ENCODE results near the gene PTER.
A peak's percentile ranks its signal among the peaks of the same experiment; 100 is the strongest.

The PTER gene

GRCh38 chr10:16408379-16408778, 28.4 kb upstream of the PTER start:
- H3K23ac ChIP-seq (ENCODE audit: low read depth, low read length, poor library complexity) = no peak overlapping the region
- H2BK12ac ChIP-seq (ENCODE audit: low read length) = no peak overlapping the region
- H4K8ac ChIP-seq (ENCODE audit: low read depth, low read length) = no peak overlapping the region
- no peaks in the 10 kb centered on the region for H3K27me3 ChIP-seq (ENCODE audit: control insufficient read depth in 3 of 3, insufficient read depth in 3 of 3, low read depth in 1 of 3, low read length in 3 of 3)
- no peak overlapping the region for H4K91ac ChIP-seq (ENCODE audit: low read depth, low read length, poor library complexity)
- H2AK5ac ChIP-seq (ENCODE audit: low read depth, low read length) = no peak overlapping the region
- no peak for DNase-seq (ENCODE audit: low spot score)
- no peak overlapping the region for H3K27ac ChIP-seq (replicated peaks; ENCODE audit: low read length)
- no peaks in the 10 kb centered on the region for H3K36me3 ChIP-seq (replicated peaks in 1 of 2; ENCODE audit: control insufficient read depth in 2 of 2, insufficient read depth in 2 of 2, low read length in 2 of 2)
- H3K9ac ChIP-seq (ENCODE audit: low read depth, low read length, poor library complexity) = no peak overlapping the region
- H3K4ac ChIP-seq (ENCODE audit: low read length) = no peak overlapping the region
- no peak overlapping the region for H2BK120ac ChIP-seq (ENCODE audit: low read depth, low read length)
- no CpG with 5 or more reads among the region's 3 CpGs for WGBS, 2 donors (ENCODE audit: extremely low coverage in 2 of 2, insufficient read length in 2 of 2, insufficient replicate concordance in 1 of 2)
- no peak overlapping the region for H2BK5ac ChIP-seq (ENCODE audit: low read length)
- H3K4me1 ChIP-seq (ENCODE audit: control insufficient read depth in 2 of 2, insufficient read depth in 1 of 2, low read depth in 1 of 2, low read length in 2 of 2) = no peaks in the 10 kb centered on the region
- no peaks in the 10 kb centered on the region for H3K79me1 ChIP-seq (ENCODE audit: low read depth, low read length)
- no peak overlapping the region for H3K4me2 ChIP-seq (ENCODE audit: insufficient read depth, low read length, poor library complexity, severe bottlenecking)
- no peak overlapping the region for H2BK15ac ChIP-seq (ENCODE audit: low read length)
- H3K14ac ChIP-seq (ENCODE audit: low read length) = no peak overlapping the region
- H3K9me3 ChIP-seq (replicated peaks in 1 of 2; ENCODE audit: control insufficient read depth in 2 of 2, insufficient read depth in 1 of 2, low read depth in 1 of 2, low read length in 2 of 2) = no peaks in the 10 kb centered on the region
- H3K4me3 ChIP-seq (ENCODE audit: low read length in 2 of 2) = no peak overlapping the region
- H3K18ac ChIP-seq (ENCODE audit: low read length) = no peak overlapping the region
- H2AFZ ChIP-seq (ENCODE audit: low read length) = no peak overlapping the region

- Histone ChIP-seq H2BK120ac (ENCODE audit: low read depth, low read length) (no peak overlapping the region), H3K27ac (replicated peaks; ENCODE audit: low read length) (no peak overlapping the region), H3K4me3 (ENCODE audit: low read length in 2 of 2) (no peak overlapping the region), H2AFZ (ENCODE audit: low read length) (no peak overlapping the region), H2BK15ac (ENCODE audit: low read length) (no peak overlapping the region), H3K27me3 (ENCODE audit: control insufficient read depth in 3 of 3, insufficient read depth in 3 of 3, low read depth in 1 of 3, low read length in 3 of 3) (no peaks in the 10 kb centered on the region), H3K4ac (ENCODE audit: low read length) (no peak overlapping the region), H3K9me3 (replicated peaks in 1 of 2; ENCODE audit: control insufficient read depth in 2 of 2, insufficient read depth in 1 of 2, low read depth in 1 of 2, low read length in 2 of 2) (no peaks in the 10 kb centered on the region), H3K9ac (ENCODE audit: low read depth, low read length, poor library complexity) (no peak overlapping the region), H2BK12ac (ENCODE audit: low read length) (no peak overlapping the region), H3K79me1 (ENCODE audit: low read depth, low read length) (no peaks in the 10 kb centered on the region), H4K8ac (ENCODE audit: low read depth, low read length) (no peak overlapping the region), H3K36me3 (replicated peaks in 1 of 2; ENCODE audit: control insufficient read depth in 2 of 2, insufficient read depth in 2 of 2, low read length in 2 of 2) (no peaks in the 10 kb centered on the region), H4K91ac (ENCODE audit: low read depth, low read length, poor library complexity) (no peak overlapping the region), H2AK5ac (ENCODE audit: low read depth, low read length) (no peak overlapping the region), H3K4me2 (ENCODE audit: insufficient read depth, low read length, poor library complexity, severe bottlenecking) (no peak overlapping the region), H3K23ac (ENCODE audit: low read depth, low read length, poor library complexity) (no peak overlapping the region), H3K4me1 (ENCODE audit: control insufficient read depth in 2 of 2, insufficient read depth in 1 of 2, low read depth in 1 of 2, low read length in 2 of 2) (no peaks in the 10 kb centered on the region), H3K18ac (ENCODE audit: low read length) (no peak overlapping the region), H2BK5ac (ENCODE audit: low read length) (no peak overlapping the region), H3K14ac (ENCODE audit: low read length) (no peak overlapping the region)
- no peak for DNase-seq (ENCODE audit: low spot score)
- no CpG with 5 or more reads among the region's 1 CpG for WGBS, 2 donors (ENCODE audit: extremely low coverage in 2 of 2, insufficient read length in 2 of 2, insufficient replicate concordance in 1 of 2)
Observed at GRCh38 chr10:16417341-16417740, 19.5 kb upstream of the PTER start.

- H3K9me3 ChIP-seq (replicated peaks in 1 of 2; ENCODE audit: control insufficient read depth in 2 of 2, insufficient read depth in 1 of 2, low read depth in 1 of 2, low read length in 2 of 2) = no peaks in the 10 kb centered on the region
- H2BK120ac ChIP-seq (ENCODE audit: low read depth, low read length) = no peak overlapping the region
- H3K4me2 ChIP-seq (ENCODE audit: insufficient read depth, low read length, poor library complexity, severe bottlenecking) = no peak overlapping the region
- no peak overlapping the region for H3K4me3 ChIP-seq (ENCODE audit: low read length in 2 of 2)
- DNase-seq (ENCODE audit: low spot score) = no peak
- H3K27me3 ChIP-seq (ENCODE audit: control insufficient read depth in 3 of 3, insufficient read depth in 3 of 3, low read depth in 1 of 3, low read length in 3 of 3) = no peaks in the 10 kb centered on the region
- no peaks in the 10 kb centered on the region for H3K79me1 ChIP-seq (ENCODE audit: low read depth, low read length)
- WGBS, 2 donors (ENCODE audit: extremely low coverage in 2 of 2, insufficient read length in 2 of 2, insufficient replicate concordance in 1 of 2) = no CpG with 5 or more reads among the region's 3 CpGs
- H2AK5ac ChIP-seq (ENCODE audit: low read depth, low read length) = no peak overlapping the region
- no peak overlapping the region for H3K9ac ChIP-seq (ENCODE audit: low read depth, low read length, poor library complexity)
- H3K4ac ChIP-seq (ENCODE audit: low read length) = no peak overlapping the region
- H3K14ac ChIP-seq (ENCODE audit: low read length) = no peak overlapping the region
- no peak overlapping the region for H2BK12ac ChIP-seq (ENCODE audit: low read length)
- no peak overlapping the region for H2BK15ac ChIP-seq (ENCODE audit: low read length)
- H4K91ac ChIP-seq (ENCODE audit: low read depth, low read length, poor library complexity) = no peak overlapping the region
- no peak overlapping the region for H3K23ac ChIP-seq (ENCODE audit: low read depth, low read length, poor library complexity)
- no peak overlapping the region for H3K18ac ChIP-seq (ENCODE audit: low read length)
- H2BK5ac ChIP-seq (ENCODE audit: low read length) = no peak overlapping the region
- H2AFZ ChIP-seq (ENCODE audit: low read length) = no peak overlapping the region
- H3K27ac ChIP-seq (replicated peaks; ENCODE audit: low read length) = no peak overlapping the region
- H3K4me1 ChIP-seq (ENCODE audit: control insufficient read depth in 2 of 2, insufficient read depth in 1 of 2, low read depth in 1 of 2, low read length in 2 of 2) = no peaks in the 10 kb centered on the region
- H4K8ac ChIP-seq (ENCODE audit: low read depth, low read length) = no peak overlapping the region
- H3K36me3 ChIP-seq (replicated peaks in 1 of 2; ENCODE audit: control insufficient read depth in 2 of 2, insufficient read depth in 2 of 2, low read length in 2 of 2) = no peaks in the 10 kb centered on the region
Observed at GRCh38 chr10:16423599-16423998, 13.2 kb upstream of the PTER start.

- H3K36me3 ChIP-seq (replicated peaks in 1 of 2; ENCODE audit: control insufficient read depth in 2 of 2, insufficient read depth in 2 of 2, low read length in 2 of 2) = no peaks in the 10 kb centered on the region
- H3K4me1 ChIP-seq (ENCODE audit: control insufficient read depth in 2 of 2, insufficient read depth in 1 of 2, low read depth in 1 of 2, low read length in 2 of 2) = no peaks in the 10 kb centered on the region
- H3K14ac ChIP-seq (ENCODE audit: low read length) = no peak overlapping the region
- no peak overlapping the region for H3K4ac ChIP-seq (ENCODE audit: low read length)
- H2BK12ac ChIP-seq (ENCODE audit: low read length) = no peak overlapping the region
- no peak overlapping the region for H2BK5ac ChIP-seq (ENCODE audit: low read length)
- no peaks in the 10 kb centered on the region for H3K27me3 ChIP-seq (ENCODE audit: control insufficient read depth in 3 of 3, insufficient read depth in 3 of 3, low read depth in 1 of 3, low read length in 3 of 3)
- H3K9ac ChIP-seq (ENCODE audit: low read depth, low read length, poor library complexity) = no peak overlapping the region
- no peak overlapping the region for H2BK15ac ChIP-seq (ENCODE audit: low read length)
- no peak overlapping the region for H2AFZ ChIP-seq (ENCODE audit: low read length)
- no peak overlapping the region for H3K23ac ChIP-seq (ENCODE audit: low read depth, low read length, poor library complexity)
- H2AK5ac ChIP-seq (ENCODE audit: low read depth, low read length) = no peak overlapping the region
- no CpG with 5 or more reads among the region's 3 CpGs for WGBS, 2 donors (ENCODE audit: extremely low coverage in 2 of 2, insufficient read length in 2 of 2, insufficient replicate concordance in 1 of 2)
- no peak overlapping the region for H4K8ac ChIP-seq (ENCODE audit: low read depth, low read length)
- H2BK120ac ChIP-seq (ENCODE audit: low read depth, low read length) = no peak overlapping the region
- H3K27ac ChIP-seq (replicated peaks; ENCODE audit: low read length) = no peak overlapping the region
- H3K79me1 ChIP-seq (ENCODE audit: low read depth, low read length) = no peaks in the 10 kb centered on the region
- H3K4me2 ChIP-seq (ENCODE audit: insufficient read depth, low read length, poor library complexity, severe bottlenecking) = no peak overlapping the region
- H3K18ac ChIP-seq (ENCODE audit: low read length) = no peak overlapping the region
- peaks cover 0 to 1% of the 10 kb centered on the region in 2 donors for H3K9me3 ChIP-seq (replicated peaks in 1 of 2; ENCODE audit: control insufficient read depth in 2 of 2, insufficient read depth in 1 of 2, low read depth in 1 of 2, low read length in 2 of 2)
- no peak for DNase-seq (ENCODE audit: low spot score)
- peak overlapping the region in 1 of 2 donors; percentile 5 for H3K4me3 ChIP-seq (ENCODE audit: low read length in 2 of 2)
- no peak overlapping the region for H4K91ac ChIP-seq (ENCODE audit: low read depth, low read length, poor library complexity)
Observed at GRCh38 chr10:16425449-16425848, 11.4 kb upstream of the PTER start.
